ENCODE data around the gene IL6R. TPM values are rescaled to one million over a fixed set of nuclear protein-coding genes. Genes with fewer than 3 reads are reported as not detected.

IL6R gene
- total RNA-seq, 1 experiment from 2014 or later, result 22.8 TPM

GRCh38 chr1:154448331-154448811 lies 43.2 kb downstream of the IL6R start:
- H3K27ac Mint-ChIP-seq (ENCODE audit: low read depth, unreplicated experiment), result no peak overlapping the region
- H3K36me3 Mint-ChIP-seq (ENCODE audit: insufficient read depth, unreplicated experiment), result peaks cover 98% of the 10 kb centered on the region
- POLR2A ChIA-PET, result interaction anchor here (1.5 to 2.1 kb wide), 2 partner anchors 15 to 29 kb away, joined by 4 to 6 read pairs; no protein-coding TSS in a partner anchor
- no TSS peak for BruUV-seq (replicated peaks)
- intact Hi-C loops (cut with micrococcal nuclease), result no loop called here
- CTCF ChIA-PET, result interaction anchor here (1.0 to 1.3 kb wide), 3 partner anchors 9 to 97 kb away, joined by 3 to 4 read pairs (median 3); no protein-coding TSS in a partner anchor
- no peak for TF ChIP-seq CTCF (IDR thresholded peaks at IDR 0.05; ENCODE audit: unreplicated experiment)
- no peak for DNase-seq (ENCODE audit: unreplicated experiment)
- H3K27me3 Mint-ChIP-seq (ENCODE audit: insufficient read depth, unreplicated experiment), result no peaks in the 10 kb centered on the region
- H3K4me1 Mint-ChIP-seq (ENCODE audit: insufficient read depth, unreplicated experiment), result peaks cover 24% of the 10 kb centered on the region
- no peaks in the 10 kb centered on the region for H3K9me3 Mint-ChIP-seq (ENCODE audit: unreplicated experiment)
- no peak overlapping the region for H3K4me3 Mint-ChIP-seq (ENCODE audit: unreplicated experiment)

- ChIA-PET CTCF (interaction anchor here (0.7 to 1.0 kb wide), 4 partner anchors 90 to 483 kb away, joined by 3 read pairs; partner anchors contain the start of gene PMVK), POLR2A (interaction anchor here (0.6 to 1.6 kb wide), 4 partner anchors 10 to 672 kb away, joined by 3 to 4 read pairs (median 4); no protein-coding TSS in a partner anchor)
- no peak for TF ChIP-seq CTCF (IDR thresholded peaks at IDR 0.05; ENCODE audit: unreplicated experiment)
- no peak for DNase-seq (ENCODE audit: unreplicated experiment)
- Mint-ChIP-seq H3K27me3 (ENCODE audit: insufficient read depth, unreplicated experiment) (no peaks in the 10 kb centered on the region), H3K4me1 (ENCODE audit: insufficient read depth, unreplicated experiment) (peaks cover 20% of the 10 kb centered on the region), H3K36me3 (ENCODE audit: insufficient read depth, unreplicated experiment) (peaks cover 98% of the 10 kb centered on the region), H3K4me3 (ENCODE audit: unreplicated experiment) (no peak overlapping the region), H3K9me3 (ENCODE audit: unreplicated experiment) (no peaks in the 10 kb centered on the region), H3K27ac (ENCODE audit: low read depth, unreplicated experiment) (peak overlapping the region; percentile 8)
- intact Hi-C loops (cut with micrococcal nuclease), result no loop called here
- BruUV-seq (replicated peaks), result no TSS peak
Observed at GRCh38 chr1:154453161-154453560, 48.0 kb downstream of the IL6R start.

GRCh38 chr1:154453574-154454352 lies 48.6 kb downstream of the IL6R start:
- Mint-ChIP-seq H3K9me3 (ENCODE audit: unreplicated experiment) (no peaks in the 10 kb centered on the region), H3K4me3 (ENCODE audit: unreplicated experiment) (no peak overlapping the region), H3K36me3 (ENCODE audit: insufficient read depth, unreplicated experiment) (peaks cover 98% of the 10 kb centered on the region), H3K27ac (ENCODE audit: low read depth, unreplicated experiment) (peak overlapping the region; percentile 8), H3K4me1 (ENCODE audit: insufficient read depth, unreplicated experiment) (peaks cover 20% of the 10 kb centered on the region), H3K27me3 (ENCODE audit: insufficient read depth, unreplicated experiment) (no peaks in the 10 kb centered on the region)
- TSS peak; percentile 42 for BruUV-seq (replicated peaks)
- no peak for TF ChIP-seq CTCF (IDR thresholded peaks at IDR 0.05; ENCODE audit: unreplicated experiment)
- POLR2A ChIA-PET, result interaction anchor here (0.6 to 1.6 kb wide), 8 partner anchors 10 to 671 kb away, joined by 3 to 4 read pairs (median 4); no protein-coding TSS in a partner anchor
- peak; percentile 90 for DNase-seq (ENCODE audit: unreplicated experiment)
- intact Hi-C loops (cut with micrococcal nuclease), result no loop called here
- CTCF ChIA-PET, result interaction anchor here (0.7 to 1.2 kb wide), 7 partner anchors 9 to 482 kb away, joined by 3 to 9 read pairs (median 3); partner anchors contain the start of gene PMVK
